Type B pancreatic cell (in vitro differentiated cells): ENCODE measurements around the gene RHBDL1. TPM values are rescaled to one million over a fixed set of nuclear protein-coding genes. Genes with fewer than 3 reads are reported as not detected.
"Not testable (repeated sequence)": the region's sequence is repeated elsewhere in the genome, so short reads cannot be mapped to it uniquely, and the experiment has no call there.

ENCODE experiments used
- DNase-seq: peaks from one replicate; pipeline ENCODE4 v3.0.0; 2021; ENCODE audit warnings: mixed read lengths; ENCODE audit not compliant: unreplicated experiment; ENCODE audit errors: extremely low spot score
- H3K27ac Mint-ChIP-seq: 2 replicates; pipeline ENCODE4 v1.8.0; 2021; ENCODE audit warnings: mild to moderate bottlenecking, mixed read lengths
- H3K27me3 Mint-ChIP-seq: 2 replicates; pipeline ENCODE4 v1.8.0; 2021; ENCODE audit warnings: mixed read lengths
- H3K36me3 Mint-ChIP-seq: 2 replicates; pipeline ENCODE4 v1.8.0; 2021; ENCODE audit warnings: mixed read lengths
- H3K4me1 Mint-ChIP-seq: one replicate; pipeline ENCODE4 v1.8.0; 2021; ENCODE audit warnings: mixed read lengths; ENCODE audit not compliant: unreplicated experiment
- H3K4me3 Mint-ChIP-seq: 2 replicates; pipeline ENCODE4 v1.8.0; 2021; ENCODE audit warnings: mild to moderate bottlenecking, mixed read lengths
- H3K9me3 Mint-ChIP-seq: 2 replicates; pipeline ENCODE4 v1.8.0; 2021; ENCODE audit warnings: mixed read lengths
- total RNA-seq: library from RNA; stranded (reverse); gene quantifications from 2 replicates; pipeline ENCODE4 v1.2.1, GENCODE V29; 2021; ENCODE audit warnings: low replicate concordance
- TF ChIP-seq, protein P1 (sequence below): fragments of 200-600 bp; sonication (generic); conservative IDR thresholded peaks from 2 replicates; pipeline ENCODE4 v1.5.0; 2021; ENCODE audit warnings: antibody characterized with exemption, mild to moderate bottlenecking

RHBDL1 gene
- total RNA-seq, 1 donor from 2014 or later: 2.7 TPM

DNA sequence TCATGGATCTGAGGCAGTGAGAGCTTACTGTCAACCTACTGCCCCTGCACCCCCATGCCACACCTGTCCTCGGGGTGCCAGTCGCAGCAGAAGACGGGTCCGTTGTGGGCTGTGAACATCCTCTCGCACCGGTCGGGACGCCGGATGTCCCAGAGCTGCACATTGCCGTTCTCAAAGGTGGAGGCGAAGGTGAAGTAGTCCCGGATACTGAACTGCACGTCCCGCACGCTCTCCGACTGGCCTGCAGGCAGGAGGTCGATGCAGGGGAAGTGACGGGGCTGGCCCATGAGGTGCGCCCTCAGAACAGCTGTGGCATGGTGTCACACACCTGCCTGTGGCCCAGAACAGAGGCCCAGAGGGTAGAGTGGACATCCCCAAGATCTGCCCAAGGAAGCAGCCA is 12.0 kb downstream of the RHBDL1 start:
- Mint-ChIP-seq H3K27me3 (peaks cover 7% of the 10 kb centered on the region), H3K36me3 (peaks cover 2% of the 10 kb centered on the region), H3K4me3 (no peak overlapping the region)

DNA sequence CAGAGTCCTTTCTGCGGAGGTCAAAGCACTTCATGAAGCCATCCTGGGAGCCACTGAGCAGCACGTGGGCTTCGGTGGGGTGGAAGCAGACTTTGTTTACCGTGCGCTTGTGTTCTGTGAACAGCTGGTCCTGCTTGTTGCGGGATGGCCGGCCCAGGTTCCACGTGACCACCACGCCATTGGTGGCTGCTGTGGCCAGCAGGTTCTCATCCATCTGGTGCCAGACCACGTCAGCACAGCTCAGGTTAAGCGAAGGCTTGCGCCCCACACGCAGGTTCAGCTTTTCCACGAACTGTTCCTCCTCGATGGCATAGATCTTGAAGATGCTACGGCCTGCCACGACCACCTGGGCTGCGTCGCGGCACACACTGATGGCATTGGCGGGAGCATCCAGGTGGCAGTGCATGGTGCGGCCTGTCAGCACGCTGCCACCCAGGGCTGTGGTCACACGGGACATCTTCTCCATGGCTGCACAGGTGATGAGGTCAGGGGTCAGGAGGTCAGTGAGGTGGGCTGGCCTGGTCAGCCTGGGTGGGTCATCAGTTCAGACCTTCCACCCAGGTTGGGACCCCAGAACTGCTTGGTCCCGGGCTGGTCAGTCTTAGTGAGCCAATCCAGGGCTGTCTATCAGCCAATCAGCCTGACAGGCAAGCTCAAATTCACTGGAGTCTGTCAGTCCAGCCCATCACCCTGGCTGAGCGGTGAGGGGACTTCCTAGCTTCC is 13.9 kb downstream of the RHBDL1 start:
- DNase-seq: no peak
- no peaks in the 10 kb centered on the region for H3K9me3 Mint-ChIP-seq
- H3K4me3 Mint-ChIP-seq: peak overlapping the region; percentile 91
- H3K27me3 Mint-ChIP-seq: peaks cover 21% of the 10 kb centered on the region
- TF ChIP-seq, protein P1, sequence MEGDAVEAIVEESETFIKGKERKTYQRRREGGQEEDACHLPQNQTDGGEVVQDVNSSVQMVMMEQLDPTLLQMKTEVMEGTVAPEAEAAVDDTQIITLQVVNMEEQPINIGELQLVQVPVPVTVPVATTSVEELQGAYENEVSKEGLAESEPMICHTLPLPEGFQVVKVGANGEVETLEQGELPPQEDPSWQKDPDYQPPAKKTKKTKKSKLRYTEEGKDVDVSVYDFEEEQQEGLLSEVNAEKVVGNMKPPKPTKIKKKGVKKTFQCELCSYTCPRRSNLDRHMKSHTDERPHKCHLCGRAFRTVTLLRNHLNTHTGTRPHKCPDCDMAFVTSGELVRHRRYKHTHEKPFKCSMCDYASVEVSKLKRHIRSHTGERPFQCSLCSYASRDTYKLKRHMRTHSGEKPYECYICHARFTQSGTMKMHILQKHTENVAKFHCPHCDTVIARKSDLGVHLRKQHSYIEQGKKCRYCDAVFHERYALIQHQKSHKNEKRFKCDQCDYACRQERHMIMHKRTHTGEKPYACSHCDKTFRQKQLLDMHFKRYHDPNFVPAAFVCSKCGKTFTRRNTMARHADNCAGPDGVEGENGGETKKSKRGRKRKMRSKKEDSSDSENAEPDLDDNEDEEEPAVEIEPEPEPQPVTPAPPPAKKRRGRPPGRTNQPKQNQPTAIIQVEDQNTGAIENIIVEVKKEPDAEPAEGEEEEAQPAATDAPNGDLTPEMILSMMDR: no peak
- H3K36me3 Mint-ChIP-seq: no peaks in the 10 kb centered on the region
- no peak overlapping the region for H3K27ac Mint-ChIP-seq
- H3K4me1 Mint-ChIP-seq: peaks cover 4% of the 10 kb centered on the region

More for the DNA sequence above, 12.0 kb downstream of the RHBDL1 start:
- TF ChIP-seq, protein P1: no peak
- Mint-ChIP-seq H3K27ac (no peak overlapping the region), H3K4me1 (peaks cover 6% of the 10 kb centered on the region), H3K9me3 (no peaks in the 10 kb centered on the region)
- DNase-seq: no peak

DNA sequence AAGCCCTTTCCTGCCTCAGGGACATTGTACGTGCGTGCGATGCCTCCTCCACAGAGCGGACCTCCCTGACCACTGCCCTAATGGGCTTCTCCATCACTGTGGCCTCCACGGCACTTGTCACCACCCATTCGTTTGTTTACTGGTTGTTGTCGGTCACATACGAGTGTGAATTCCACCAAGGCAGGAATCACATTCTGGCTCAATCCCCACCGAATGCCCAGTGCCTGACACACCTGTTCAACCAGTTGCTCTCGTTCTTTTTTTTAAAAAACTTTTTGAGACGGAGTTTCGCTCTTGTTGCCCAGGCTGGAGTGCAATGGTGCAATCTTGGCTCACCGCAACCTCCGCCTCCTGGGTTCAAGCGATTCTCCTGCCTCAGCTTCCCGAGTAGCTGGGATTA is 15.8 kb downstream of the RHBDL1 start:
- H3K4me3 Mint-ChIP-seq: peak overlapping the region; percentile 91
- H3K4me1 Mint-ChIP-seq, H3K9me3 Mint-ChIP-seq, H3K36me3 Mint-ChIP-seq, DNase-seq: not testable (repeated sequence)
- H3K27me3 Mint-ChIP-seq: peaks cover 33% of the 10 kb centered on the region
- peak overlapping the region; percentile 91 for H3K27ac Mint-ChIP-seq

DNA sequence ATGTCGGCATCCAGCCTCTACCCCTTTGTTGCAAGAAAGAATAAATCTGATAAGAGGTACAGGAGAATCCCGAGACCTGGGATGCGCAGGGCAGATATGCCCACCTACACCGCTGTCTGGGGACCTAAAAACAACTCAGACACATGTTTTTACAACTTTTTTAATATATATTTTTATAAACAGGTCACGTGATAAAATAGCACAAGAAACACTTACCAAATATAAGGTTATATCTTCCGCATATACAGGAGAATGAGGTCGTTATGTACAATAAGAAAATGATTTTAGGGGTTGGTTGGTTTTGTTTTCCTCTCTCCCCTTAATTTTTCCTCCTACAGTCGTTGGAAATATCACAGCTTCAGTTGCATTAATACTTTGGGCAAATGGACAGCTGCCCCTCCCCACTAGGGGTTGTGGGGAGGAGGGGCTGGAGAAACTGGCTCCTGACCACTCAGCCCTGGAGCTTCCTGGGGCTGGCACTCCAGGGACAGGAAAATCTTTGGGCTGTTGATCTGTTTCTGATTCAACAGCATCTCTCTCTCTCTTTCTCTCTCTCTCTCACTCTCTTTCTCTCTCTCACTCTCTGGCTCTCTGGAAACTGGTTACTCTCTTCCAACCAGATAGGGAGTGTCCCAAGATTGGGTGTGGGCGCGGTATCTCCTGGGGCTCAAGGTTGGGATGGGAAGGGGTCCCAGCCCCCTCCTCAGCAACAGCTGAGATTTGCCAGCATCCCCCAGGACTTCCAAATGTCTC is 17.1 kb downstream of the RHBDL1 start:
- Mint-ChIP-seq H3K4me3 (peak overlapping the region; percentile 69), H3K27ac (no peak overlapping the region), H3K27me3 (peaks cover 45% of the 10 kb centered on the region), H3K36me3 (no peaks in the 10 kb centered on the region), H3K4me1 (peaks cover 4% of the 10 kb centered on the region), H3K9me3 (no peaks in the 10 kb centered on the region)
- no peak for DNase-seq
- TF ChIP-seq, protein P1: no peak

DNA sequence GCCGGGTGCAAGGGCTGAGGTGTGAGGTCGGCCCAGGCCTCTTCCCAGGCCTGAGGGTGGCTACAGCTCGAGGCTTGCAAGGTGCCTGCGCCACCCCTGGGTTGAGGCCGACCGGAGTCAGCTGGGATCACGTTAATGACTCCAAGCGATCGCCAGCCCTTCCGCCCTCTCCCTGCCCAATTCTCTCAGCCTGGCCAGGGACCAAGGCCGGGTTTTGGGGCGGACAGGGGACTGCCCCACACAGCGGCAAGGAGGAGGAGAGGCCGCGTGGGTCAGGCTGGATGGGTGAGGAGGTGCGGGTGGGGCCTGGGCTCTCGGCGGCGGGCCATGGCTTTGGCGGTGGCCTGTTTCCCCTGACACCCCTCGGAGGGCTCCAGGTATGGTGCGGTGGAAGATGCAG is 17.9 kb downstream of the RHBDL1 start:
- H3K4me1 Mint-ChIP-seq: peaks cover 4% of the 10 kb centered on the region
- H3K36me3 Mint-ChIP-seq: no peaks in the 10 kb centered on the region
- H3K4me3 Mint-ChIP-seq: no peak overlapping the region
- H3K27ac Mint-ChIP-seq: no peak overlapping the region
- no peaks in the 10 kb centered on the region for H3K9me3 Mint-ChIP-seq
- TF ChIP-seq, protein P1: no peak
- H3K27me3 Mint-ChIP-seq: peaks cover 50% of the 10 kb centered on the region
- DNase-seq: no peak

DNA sequence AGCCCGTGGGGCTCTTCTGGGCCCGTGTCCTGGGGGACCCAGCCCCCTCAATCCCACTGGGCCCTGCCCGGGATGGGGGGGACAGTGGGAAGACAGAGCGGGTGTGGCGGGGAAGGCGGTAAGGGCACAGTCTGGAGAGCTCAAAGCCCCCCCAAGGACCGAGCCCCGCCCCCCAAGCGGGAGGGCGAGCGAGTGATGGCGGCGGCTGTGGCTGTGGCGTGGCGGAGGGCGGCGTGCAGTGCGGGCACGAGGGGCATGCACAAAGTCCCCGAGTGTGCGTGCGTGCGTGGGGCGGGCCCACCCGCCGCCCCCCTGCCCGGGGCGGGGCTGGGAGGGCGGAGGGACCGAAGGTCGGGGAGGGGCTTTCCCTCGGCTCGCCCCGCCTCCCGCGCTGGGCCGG is 18.3 kb downstream of the RHBDL1 start:
- TF ChIP-seq, protein P1: no peak
- no peaks in the 10 kb centered on the region for H3K36me3 Mint-ChIP-seq

More for the DNA sequence above, 18.3 kb downstream of the RHBDL1 start:
- peaks cover 3% of the 10 kb centered on the region for H3K4me1 Mint-ChIP-seq
- no peaks in the 10 kb centered on the region for H3K9me3 Mint-ChIP-seq
- H3K27ac Mint-ChIP-seq: no peak overlapping the region
- no peak for DNase-seq
- H3K4me3 Mint-ChIP-seq: no peak overlapping the region
- H3K27me3 Mint-ChIP-seq: peaks cover 52% of the 10 kb centered on the region
